ENCODE measurements around the gene RNU5B-1. TPM values are rescaled to one million over a fixed set of nuclear protein-coding genes. Genes with fewer than 3 reads are reported as not detected.

RNU5B-1 gene
- polyA plus RNA-seq, 4 donors = not detected

DNA sequence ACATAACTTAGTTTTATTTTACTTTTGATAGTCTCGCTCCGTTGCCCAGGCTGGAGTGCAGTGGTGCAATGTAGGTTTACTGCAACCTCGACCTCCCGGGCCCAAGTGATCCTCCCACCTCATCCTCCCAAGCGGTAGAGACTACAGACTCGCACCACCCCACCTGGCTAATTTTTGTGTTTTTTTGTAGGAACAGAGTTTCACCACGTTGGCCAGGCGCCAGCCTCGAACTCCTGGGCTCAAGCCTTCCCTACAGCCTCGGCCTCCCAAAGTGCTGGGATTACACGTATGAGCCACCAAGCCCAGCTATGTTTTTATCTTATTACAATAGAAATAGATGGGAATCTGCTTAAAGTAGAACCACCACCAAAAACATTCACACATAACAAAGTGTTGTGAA, 5.7 kb upstream of the RNU5B-1 start:
- no peaks in the 10 kb centered on the region for H3K36me3 ChIP-seq (ENCODE audit: control insufficient read depth in 3 of 3, insufficient read depth in 2 of 3, low read depth in 1 of 3, low read length in 3 of 3)
- FAIRE-seq (no peak), DNase-seq (no peak)
- no peaks in the 10 kb centered on the region for H3K27me3 ChIP-seq (ENCODE audit: control insufficient read depth in 3 of 3, insufficient read depth in 3 of 3, low read length in 3 of 3)
- H3K27ac ChIP-seq (ENCODE audit: low read depth in 1 of 3, low read length in 2 of 3) = no peak overlapping the region
- H3K9me3 ChIP-seq (ENCODE audit: control insufficient read depth in 2 of 2, insufficient read depth in 1 of 2, low read depth in 1 of 2, low read length in 1 of 2) = no peaks in the 10 kb centered on the region
- peaks cover 0 to 8% (median 0%) of the 10 kb centered on the region in 3 donors for H3K4me1 ChIP-seq (ENCODE audit: control insufficient read depth in 3 of 3, insufficient read depth in 2 of 3, low read depth in 1 of 3, low read length in 2 of 3)
- 85 to 90% (median 86%) methylated on average over 11 of the region's 11 CpGs for WGBS, 3 donors
- H3K4me3 ChIP-seq (ENCODE audit: low read depth in 1 of 3, low read length in 3 of 3) = no peak overlapping the region

- no peak overlapping the region for H3K27ac ChIP-seq (ENCODE audit: low read depth in 1 of 3, low read length in 2 of 3)
- H3K9me3 ChIP-seq (ENCODE audit: control insufficient read depth in 2 of 2, insufficient read depth in 1 of 2, low read depth in 1 of 2, low read length in 1 of 2) = no peaks in the 10 kb centered on the region
- DNase-seq (no peak), FAIRE-seq (no peak)
- H3K4me3 ChIP-seq (ENCODE audit: low read depth in 1 of 3, low read length in 3 of 3) = no peak overlapping the region
- WGBS, 3 donors = 92 to 95% (median 94%) methylated on average over 25 to 36 of the region's 36 CpGs
- peaks cover 0 to 14% (median 0%) of the 10 kb centered on the region in 3 donors for H3K4me1 ChIP-seq (ENCODE audit: control insufficient read depth in 3 of 3, insufficient read depth in 2 of 3, low read depth in 1 of 3, low read length in 2 of 3)
- H3K27me3 ChIP-seq (ENCODE audit: control insufficient read depth in 3 of 3, insufficient read depth in 3 of 3, low read length in 3 of 3) = no peaks in the 10 kb centered on the region
- H3K36me3 ChIP-seq (ENCODE audit: control insufficient read depth in 3 of 3, insufficient read depth in 2 of 3, low read depth in 1 of 3, low read length in 3 of 3) = no peaks in the 10 kb centered on the region
Observed at GRCh38 chr15:65300924-65301441, 3.5 kb upstream of the RNU5B-1 start.

DNA sequence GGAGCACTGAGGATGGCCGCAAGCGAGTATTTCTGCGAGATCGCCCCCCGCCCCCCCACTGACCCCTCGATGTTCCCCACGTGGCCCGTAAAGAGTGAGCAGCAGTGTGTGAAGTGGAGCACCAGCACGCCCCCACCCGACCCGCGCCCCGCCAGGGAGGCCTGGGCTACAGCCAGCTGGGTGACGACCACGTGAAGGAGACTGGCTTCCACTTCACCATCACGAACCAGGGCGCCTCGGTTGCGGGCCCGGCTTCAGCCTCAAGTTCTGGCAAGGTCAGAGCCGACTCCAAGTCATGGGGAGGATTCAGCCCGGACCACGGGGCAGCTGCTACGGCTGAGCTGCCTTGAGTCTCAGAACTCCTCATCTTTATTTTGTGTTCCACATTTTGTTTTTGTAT, 2.4 kb upstream of the RNU5B-1 start:
- Histone ChIP-seq H3K36me3 (ENCODE audit: control insufficient read depth in 3 of 3, insufficient read depth in 2 of 3, low read depth in 1 of 3, low read length in 3 of 3) (no peaks in the 10 kb centered on the region), H3K4me1 (ENCODE audit: control insufficient read depth in 3 of 3, insufficient read depth in 2 of 3, low read depth in 1 of 3, low read length in 2 of 3) (peaks cover 0 to 14% (median 0%) of the 10 kb centered on the region in 3 donors), H3K27me3 (ENCODE audit: control insufficient read depth in 3 of 3, insufficient read depth in 3 of 3, low read length in 3 of 3) (no peaks in the 10 kb centered on the region), H3K9me3 (ENCODE audit: control insufficient read depth in 2 of 2, insufficient read depth in 1 of 2, low read depth in 1 of 2, low read length in 1 of 2) (no peaks in the 10 kb centered on the region), H3K27ac (ENCODE audit: low read depth in 1 of 3, low read length in 2 of 3) (no peak overlapping the region), H3K4me3 (ENCODE audit: low read depth in 1 of 3, low read length in 3 of 3) (no peak overlapping the region)
- FAIRE-seq (no peak), DNase-seq (no peak)
- WGBS, 3 donors = 86 to 88% (median 87%) methylated on average over 23 to 24 of the region's 24 CpGs

DNA sequence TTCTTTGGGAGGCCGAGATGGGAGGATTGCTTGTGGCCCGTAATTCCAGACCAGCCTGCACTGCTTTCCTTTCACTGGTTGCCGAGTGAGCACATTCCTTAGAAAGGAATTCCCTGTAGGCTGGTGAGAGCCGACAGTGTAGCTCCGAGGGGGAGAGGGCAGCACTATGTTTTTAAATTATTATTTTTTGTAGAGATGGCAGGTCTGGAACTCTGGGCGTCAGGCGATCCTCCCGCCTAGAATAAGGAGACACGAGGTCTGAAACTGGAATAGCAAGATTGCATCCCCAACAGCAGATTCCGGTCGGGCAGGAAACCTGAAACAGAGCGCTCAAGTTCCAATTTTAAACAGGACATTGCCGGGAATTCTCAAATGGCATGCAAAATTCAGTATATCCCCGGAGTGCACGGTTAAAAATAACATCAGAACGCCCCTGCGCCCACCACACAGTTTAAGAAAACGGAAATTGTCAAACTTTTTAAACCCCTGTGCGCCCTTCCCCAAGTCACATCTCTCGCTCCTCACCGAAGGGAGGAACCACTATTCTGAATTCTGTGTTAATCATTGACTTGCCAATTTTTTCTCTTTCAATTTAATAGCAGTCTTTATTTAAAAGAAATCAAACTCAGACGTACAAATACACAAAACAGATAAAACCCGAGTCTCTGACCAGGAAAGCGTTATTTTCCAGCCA, 643 bp upstream of the RNU5B-1 start:
- H3K36me3 ChIP-seq (ENCODE audit: control insufficient read depth in 3 of 3, insufficient read depth in 2 of 3, low read depth in 1 of 3, low read length in 3 of 3) = no peaks in the 10 kb centered on the region
- H3K27ac ChIP-seq (ENCODE audit: low read depth in 1 of 3, low read length in 2 of 3) = peak overlapping the region; percentile 9 to 90 (median 84)
- H3K27me3 ChIP-seq (ENCODE audit: control insufficient read depth in 3 of 3, insufficient read depth in 3 of 3, low read length in 3 of 3) = no peaks in the 10 kb centered on the region
- peaks cover 0 to 11% (median 0%) of the 10 kb centered on the region in 3 donors for H3K4me1 ChIP-seq (ENCODE audit: control insufficient read depth in 3 of 3, insufficient read depth in 2 of 3, low read depth in 1 of 3, low read length in 2 of 3)
- H3K9me3 ChIP-seq (ENCODE audit: control insufficient read depth in 2 of 2, insufficient read depth in 1 of 2, low read depth in 1 of 2, low read length in 1 of 2) = no peaks in the 10 kb centered on the region
- peak overlapping the region; percentile 34 to 71 (median 39) for H3K4me3 ChIP-seq (ENCODE audit: low read depth in 1 of 3, low read length in 3 of 3)
- no peak for FAIRE-seq
- peak; percentile 68 to 83 for DNase-seq
- 1 to 2% (median 1%) methylated on average over 24 of the region's 24 CpGs for WGBS, 3 donors

DNA sequence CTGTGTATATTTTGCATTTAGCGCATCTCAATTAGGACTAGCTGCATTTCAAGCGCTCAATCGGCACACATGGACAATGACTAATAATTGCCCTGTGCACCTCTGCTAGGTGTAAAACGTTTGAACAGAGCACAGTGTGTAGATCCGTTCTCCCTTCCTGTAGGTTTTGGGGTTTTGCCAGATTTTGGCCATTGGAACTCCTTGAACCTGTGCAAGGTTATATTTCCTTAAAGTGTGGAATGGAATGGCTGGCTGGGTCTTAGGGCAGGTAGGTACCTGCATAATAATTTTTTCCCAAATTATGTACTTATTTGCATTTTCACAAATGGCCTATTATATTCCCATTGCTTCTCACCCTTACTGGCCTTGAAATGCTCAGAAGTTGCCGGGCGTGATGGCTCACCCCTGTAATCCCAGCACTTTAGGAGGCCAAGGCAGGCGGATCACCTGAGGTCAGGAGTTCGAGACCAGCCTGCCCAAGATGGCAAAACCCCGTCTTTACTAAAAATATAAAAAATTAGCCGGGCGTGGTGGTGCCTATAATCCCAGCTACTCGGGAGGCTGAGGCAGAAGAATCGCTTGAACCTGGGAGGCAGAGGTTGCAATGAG, 777 bp downstream of the RNU5B-1 start:
- no peak for DNase-seq
- no peaks in the 10 kb centered on the region for H3K36me3 ChIP-seq (ENCODE audit: control insufficient read depth in 3 of 3, insufficient read depth in 2 of 3, low read depth in 1 of 3, low read length in 3 of 3)
- no peaks in the 10 kb centered on the region for H3K9me3 ChIP-seq (ENCODE audit: control insufficient read depth in 2 of 2, insufficient read depth in 1 of 2, low read depth in 1 of 2, low read length in 1 of 2)
- peak overlapping the region in 1 of 3 donors; percentile 16 for H3K4me3 ChIP-seq (ENCODE audit: low read depth in 1 of 3, low read length in 3 of 3)
- no peak for FAIRE-seq
- peaks cover 0 to 11% (median 0%) of the 10 kb centered on the region in 3 donors for H3K4me1 ChIP-seq (ENCODE audit: control insufficient read depth in 3 of 3, insufficient read depth in 2 of 3, low read depth in 1 of 3, low read length in 2 of 3)
- 24 to 45% (median 34%) methylated on average over 14 of the region's 14 CpGs for WGBS, 3 donors
- no peaks in the 10 kb centered on the region for H3K27me3 ChIP-seq (ENCODE audit: control insufficient read depth in 3 of 3, insufficient read depth in 3 of 3, low read length in 3 of 3)
- H3K27ac ChIP-seq (ENCODE audit: low read depth in 1 of 3, low read length in 2 of 3) = peak overlapping the region; percentile 50 to 91 (median 84)

DNA sequence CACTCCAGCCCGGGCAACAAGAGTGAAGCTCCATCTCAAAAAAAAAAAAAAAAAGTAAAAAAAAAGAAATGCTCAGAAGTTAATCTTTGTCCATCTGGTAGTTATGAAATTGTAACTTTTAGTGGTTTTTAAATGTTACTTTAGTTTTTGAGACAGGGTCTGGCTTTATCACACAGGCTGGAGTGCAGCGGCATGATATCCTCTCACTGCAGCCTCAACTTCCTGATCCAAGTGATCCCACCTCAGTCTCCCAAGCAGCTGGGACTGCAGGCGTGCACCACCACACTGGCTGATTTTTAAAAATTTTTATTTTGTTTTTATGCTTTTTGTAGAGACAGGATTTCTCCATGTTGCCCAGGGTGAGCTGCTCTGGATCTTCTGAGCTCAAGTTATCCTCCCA, 1.3 kb downstream of the RNU5B-1 start:
- H3K27ac ChIP-seq (ENCODE audit: low read depth in 1 of 3, low read length in 2 of 3) = no peak overlapping the region
- H3K27me3 ChIP-seq (ENCODE audit: control insufficient read depth in 3 of 3, insufficient read depth in 3 of 3, low read length in 3 of 3) = no peaks in the 10 kb centered on the region
- H3K4me3 ChIP-seq (ENCODE audit: low read depth in 1 of 3, low read length in 3 of 3) = no peak overlapping the region
- no peak for DNase-seq
- no peaks in the 10 kb centered on the region for H3K36me3 ChIP-seq (ENCODE audit: control insufficient read depth in 3 of 3, insufficient read depth in 2 of 3, low read depth in 1 of 3, low read length in 3 of 3)
- no peaks in the 10 kb centered on the region for H3K9me3 ChIP-seq (ENCODE audit: control insufficient read depth in 2 of 2, insufficient read depth in 1 of 2, low read depth in 1 of 2, low read length in 1 of 2)
- WGBS, 3 donors = 73 to 77% (median 75%) methylated on average over 3 of the region's 3 CpGs
- peaks cover 0 to 11% (median 0%) of the 10 kb centered on the region in 3 donors for H3K4me1 ChIP-seq (ENCODE audit: control insufficient read depth in 3 of 3, insufficient read depth in 2 of 3, low read depth in 1 of 3, low read length in 2 of 3)
- no peak for FAIRE-seq

GRCh38 chr15:65306551-65306950, 2.1 kb downstream of the RNU5B-1 start:
- H3K36me3 ChIP-seq (ENCODE audit: control insufficient read depth in 3 of 3, insufficient read depth in 2 of 3, low read depth in 1 of 3, low read length in 3 of 3) = no peaks in the 10 kb centered on the region
- H3K4me1 ChIP-seq (ENCODE audit: control insufficient read depth in 3 of 3, insufficient read depth in 2 of 3, low read depth in 1 of 3, low read length in 2 of 3) = peaks cover 0 to 11% (median 0%) of the 10 kb centered on the region in 3 donors
- no peaks in the 10 kb centered on the region for H3K27me3 ChIP-seq (ENCODE audit: control insufficient read depth in 3 of 3, insufficient read depth in 3 of 3, low read length in 3 of 3)
- FAIRE-seq = no peak
- H3K9me3 ChIP-seq (ENCODE audit: control insufficient read depth in 2 of 2, insufficient read depth in 1 of 2, low read depth in 1 of 2, low read length in 1 of 2) = no peaks in the 10 kb centered on the region
- no peak overlapping the region for H3K4me3 ChIP-seq (ENCODE audit: low read depth in 1 of 3, low read length in 3 of 3)
- DNase-seq = no peak
- no peak overlapping the region for H3K27ac ChIP-seq (ENCODE audit: low read depth in 1 of 3, low read length in 2 of 3)

GRCh38 chr15:65307978-65308377, 3.5 kb downstream of the RNU5B-1 start:
- peaks cover 0 to 11% (median 0%) of the 10 kb centered on the region in 3 donors for H3K4me1 ChIP-seq (ENCODE audit: control insufficient read depth in 3 of 3, insufficient read depth in 2 of 3, low read depth in 1 of 3, low read length in 2 of 3)
- DNase-seq (no peak), FAIRE-seq (no peak)
- H3K27me3 ChIP-seq (ENCODE audit: control insufficient read depth in 3 of 3, insufficient read depth in 3 of 3, low read length in 3 of 3) = no peaks in the 10 kb centered on the region
- no peak overlapping the region for H3K4me3 ChIP-seq (ENCODE audit: low read depth in 1 of 3, low read length in 3 of 3)
- no peaks in the 10 kb centered on the region for H3K36me3 ChIP-seq (ENCODE audit: control insufficient read depth in 3 of 3, insufficient read depth in 2 of 3, low read depth in 1 of 3, low read length in 3 of 3)
- H3K27ac ChIP-seq (ENCODE audit: low read depth in 1 of 3, low read length in 2 of 3) = no peak overlapping the region
- WGBS, 3 donors = 45 to 75% (median 58%) methylated on average over 6 of the region's 6 CpGs
- H3K9me3 ChIP-seq (ENCODE audit: control insufficient read depth in 2 of 2, insufficient read depth in 1 of 2, low read depth in 1 of 2, low read length in 1 of 2) = no peaks in the 10 kb centered on the region
